H1 (cell line): ENCODE measurements around the gene ZAP70.

ENCODE experiments used
- EP300 ChIP-seq, 2 experiments: IDR thresholded peaks; 1 replicate in 1 of 2; 2 replicates in 1 of 2; pipeline ENCODE4 v1.6.1; 2011 to 2012; ENCODE audit warnings: low read depth in 2 of 2, low read length in 2 of 2, mild to moderate bottlenecking in 2 of 2, borderline replicate concordance in 1 of 2, inconsistent platforms in 1 of 2, moderate library complexity in 1 of 2
- YY1 ChIP-seq: IDR thresholded peaks from 2 replicates; pipeline ENCODE4 v1.6.1; 2011; ENCODE audit warnings: low read depth, mild to moderate bottlenecking, low read length
- TF ChIP-seq, protein P1 (sequence below): IDR thresholded peaks from 2 replicates; pipeline ENCODE4 v1.6.1; 2011; ENCODE audit warnings: low read depth, mild to moderate bottlenecking, low read length; ENCODE audit not compliant: insufficient read depth

DNA sequence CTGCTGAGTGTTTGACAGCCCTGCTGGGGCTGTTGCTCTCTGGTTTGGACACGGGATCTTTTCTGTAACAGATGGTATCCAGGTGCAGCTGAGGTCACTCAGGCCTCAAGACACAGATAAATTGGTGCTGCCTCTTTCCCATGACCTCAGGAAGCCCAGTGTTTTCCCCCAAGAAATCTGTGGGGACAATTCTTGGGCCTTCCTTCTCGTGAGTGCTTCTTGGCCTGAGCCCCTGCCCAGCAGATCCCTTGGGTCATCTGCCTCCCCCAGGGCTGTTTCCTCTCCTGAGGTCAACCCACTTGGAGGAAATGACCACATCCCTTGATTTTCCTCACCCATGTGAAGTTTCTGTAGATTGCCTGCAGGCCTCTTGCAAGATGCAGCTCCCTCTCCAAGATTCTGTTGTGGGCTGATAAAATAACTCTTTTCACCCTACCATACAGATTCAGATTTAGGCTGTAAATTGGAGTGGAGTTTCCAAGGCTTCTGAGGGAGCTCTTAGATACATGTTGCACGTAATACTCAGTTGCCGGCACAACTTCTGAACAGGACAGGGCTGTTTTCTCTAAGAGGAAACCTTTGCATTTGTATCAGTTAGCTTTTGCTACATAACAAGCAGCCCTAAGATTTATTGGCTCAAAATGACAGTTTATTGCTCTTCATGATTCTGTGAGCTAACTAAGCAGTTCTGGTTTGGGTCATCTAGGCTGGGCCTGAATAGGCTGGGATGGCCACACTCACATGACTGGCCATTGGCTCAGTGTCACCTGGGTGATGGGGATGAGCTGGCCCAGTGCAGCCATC is 13.1 kb downstream of the ZAP70 start:
- TF ChIP-seq, protein P1, sequence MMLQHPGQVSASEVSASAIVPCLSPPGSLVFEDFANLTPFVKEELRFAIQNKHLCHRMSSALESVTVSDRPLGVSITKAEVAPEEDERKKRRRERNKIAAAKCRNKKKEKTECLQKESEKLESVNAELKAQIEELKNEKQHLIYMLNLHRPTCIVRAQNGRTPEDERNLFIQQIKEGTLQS, result no peak
- TF ChIP-seq EP300 (IDR thresholded peaks at IDR 0.05; ENCODE audit: borderline replicate concordance in 1 of 2, low read depth in 2 of 2, low read length in 2 of 2) (no peak), YY1 (no peak)
